Mucosa of stomach (tissue), 1 donor: ENCODE results near the gene SLC19A2.

Experiments used
- H3K27me3 ChIP-seq: one replicate; pipeline ENCODE4 v1.7.0; 2013; ENCODE audit warnings: mild to moderate bottlenecking, low read length; ENCODE audit not compliant: control insufficient read depth, insufficient read depth
- H3K36me3 ChIP-seq: one replicate; pipeline ENCODE4 v1.7.0; 2013; ENCODE audit warnings: low read length; ENCODE audit not compliant: control insufficient read depth, insufficient read depth
- H3K4me1 ChIP-seq: one replicate; pipeline ENCODE4 v1.7.0; 2013; ENCODE audit warnings: mild to moderate bottlenecking, low read length; ENCODE audit not compliant: control insufficient read depth, insufficient read depth
- H3K4me3 ChIP-seq: one replicate; pipeline ENCODE4 v1.7.0; 2013; ENCODE audit warnings: low read length
- H3K9ac ChIP-seq: one replicate; pipeline ENCODE4 v1.7.0; 2013; ENCODE audit warnings: mild to moderate bottlenecking, low read length, moderate library complexity
- H3K9me3 ChIP-seq: one replicate; pipeline ENCODE4 v1.7.0; 2013; ENCODE audit warnings: mild to moderate bottlenecking, low read length, moderate library complexity; ENCODE audit not compliant: control insufficient read depth
- donor health status: Pancreatic carcinoma.

SLC19A2 gene

DNA sequence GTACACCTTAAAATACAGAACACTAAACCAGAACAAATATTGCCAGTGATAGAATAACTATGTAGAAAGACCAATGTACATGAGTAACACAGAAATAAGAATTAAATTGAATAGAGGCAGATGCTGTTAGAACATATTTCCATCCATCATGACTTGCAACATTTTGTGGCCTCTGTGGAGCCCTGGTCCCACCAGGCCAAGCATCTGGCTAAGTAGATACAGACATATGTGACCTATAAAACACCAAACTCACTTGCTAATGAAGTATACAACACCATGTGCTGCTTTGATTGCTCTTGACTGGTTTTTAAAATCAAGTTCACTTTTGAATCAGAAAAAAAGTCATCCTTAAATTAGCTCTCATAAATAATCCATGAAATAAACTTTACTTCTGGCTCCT lies 20.5 kb downstream of the SLC19A2 start:
- Histone ChIP-seq H3K9ac (no peak overlapping the region), H3K27me3 (peaks cover 4% of the 10 kb centered on the region), H3K36me3 (no peaks in the 10 kb centered on the region), H3K4me1 (peaks cover 5% of the 10 kb centered on the region), H3K9me3 (no peaks in the 10 kb centered on the region), H3K4me3 (no peak overlapping the region)

DNA sequence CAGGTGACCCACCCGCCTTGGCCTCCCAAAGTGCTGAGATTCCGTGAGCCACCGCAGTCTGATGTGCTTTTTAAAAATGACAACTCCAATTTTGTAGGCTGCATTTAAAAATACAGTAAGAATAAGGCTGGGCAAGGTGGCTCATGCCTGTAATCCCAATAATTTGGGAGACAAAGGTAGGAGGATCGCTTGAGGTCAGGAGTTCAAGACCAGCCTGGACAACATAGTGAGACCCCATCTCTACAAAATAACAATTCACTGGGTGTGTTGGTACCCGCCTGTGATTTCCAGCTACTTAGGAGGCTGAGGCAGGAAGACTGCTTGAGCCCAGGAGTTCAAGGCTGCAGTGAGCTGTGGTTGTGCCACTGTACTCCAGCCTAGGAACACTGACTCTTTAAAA lies 23.4 kb downstream of the SLC19A2 start:
- no peaks in the 10 kb centered on the region for H3K9me3 ChIP-seq
- H3K4me1 ChIP-seq = peaks cover 8% of the 10 kb centered on the region
- H3K4me3 ChIP-seq = no peak overlapping the region
- no peak overlapping the region for H3K9ac ChIP-seq
- no peaks in the 10 kb centered on the region for H3K36me3 ChIP-seq
- peaks cover 7% of the 10 kb centered on the region for H3K27me3 ChIP-seq

DNA sequence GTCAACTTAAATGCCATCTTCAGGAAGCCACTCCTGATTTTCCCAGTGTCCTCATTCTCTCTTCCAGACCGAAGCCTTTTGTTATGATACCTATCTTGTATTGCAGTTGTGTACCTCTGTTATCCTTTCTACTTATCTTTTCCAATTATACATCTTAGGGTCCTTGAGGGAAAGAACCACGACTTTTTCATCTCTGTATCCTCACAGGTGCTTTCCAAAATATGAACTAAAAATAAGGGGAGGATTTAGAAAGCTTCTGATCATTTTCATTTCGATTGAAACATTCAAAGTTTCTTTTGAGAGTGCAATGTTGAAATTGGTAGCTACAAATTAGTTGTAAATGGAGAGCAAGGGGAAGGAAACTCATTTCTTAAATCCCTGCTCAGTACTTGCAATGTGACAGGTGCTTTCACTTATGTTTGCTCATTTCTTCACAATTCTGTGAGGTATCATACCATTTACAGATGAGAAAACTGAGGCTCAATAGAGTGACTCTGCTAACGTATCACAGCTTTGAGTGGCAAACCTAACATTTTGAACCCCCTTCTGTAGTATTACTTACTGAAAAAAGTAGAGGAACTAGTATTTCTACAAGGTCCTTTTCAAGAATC lies 24.2 kb downstream of the SLC19A2 start:
- Histone ChIP-seq H3K4me3 (no peak overlapping the region), H3K4me1 (peaks cover 8% of the 10 kb centered on the region), H3K36me3 (no peaks in the 10 kb centered on the region), H3K9ac (no peak overlapping the region), H3K9me3 (no peaks in the 10 kb centered on the region), H3K27me3 (peaks cover 7% of the 10 kb centered on the region)

DNA sequence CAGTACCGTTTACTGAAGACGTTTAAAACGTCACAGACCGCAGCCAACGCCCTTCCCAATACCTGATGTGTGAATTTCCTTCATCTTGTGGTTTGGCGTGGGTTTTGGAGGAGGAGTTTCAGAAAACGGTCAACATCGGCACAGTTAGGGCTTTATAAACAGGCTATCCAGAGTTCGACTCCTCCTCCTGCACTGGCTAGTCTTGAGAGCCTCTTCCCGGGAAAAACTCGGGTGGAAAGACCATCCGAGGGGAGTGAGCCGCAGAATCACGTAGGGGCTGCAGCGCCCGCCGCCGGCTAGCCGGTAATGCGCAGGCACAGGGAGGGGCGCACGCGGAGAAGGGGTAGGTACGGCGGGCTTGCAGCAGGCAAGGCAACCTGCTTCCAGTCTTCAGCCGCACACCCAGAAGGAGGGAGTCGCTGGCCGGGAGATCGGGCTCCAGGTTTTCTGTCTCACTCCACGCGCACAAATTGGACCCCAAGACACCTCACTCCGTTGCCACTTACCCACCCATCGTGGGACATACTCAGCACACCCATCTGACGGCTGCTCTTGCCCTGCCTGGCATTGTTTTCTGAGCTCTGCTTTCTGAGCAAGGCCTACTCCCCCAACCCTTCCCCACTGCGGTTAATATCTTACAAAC lies 25.4 kb downstream of the SLC19A2 start:
- H3K9me3 ChIP-seq = no peaks in the 10 kb centered on the region
- peak overlapping the region; percentile 32 for H3K9ac ChIP-seq
- H3K4me1 ChIP-seq = peaks cover 8% of the 10 kb centered on the region
- no peaks in the 10 kb centered on the region for H3K36me3 ChIP-seq
- peak overlapping the region; percentile 40 for H3K4me3 ChIP-seq
- H3K27me3 ChIP-seq = peaks cover 7% of the 10 kb centered on the region

DNA sequence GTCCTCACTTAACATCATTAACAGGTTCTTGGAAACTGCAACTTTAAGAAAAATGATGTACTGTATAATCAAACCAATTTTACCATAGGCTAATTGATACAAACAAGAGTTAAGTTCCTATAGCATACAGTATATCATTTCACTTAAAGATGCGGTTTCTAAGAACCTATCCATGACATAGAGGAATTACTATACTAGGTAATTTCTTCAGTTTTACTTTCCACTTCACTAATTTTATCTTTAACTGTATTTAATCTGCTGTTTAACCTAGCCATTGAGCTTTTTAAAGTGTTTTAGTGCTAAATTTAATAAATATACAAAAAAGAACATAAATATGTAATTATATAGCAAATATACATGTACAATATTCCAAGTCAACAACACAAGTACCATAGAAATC lies 28.3 kb downstream of the SLC19A2 start:
- Histone ChIP-seq H3K4me1 (peaks cover 8% of the 10 kb centered on the region), H3K27me3 (peaks cover 7% of the 10 kb centered on the region), H3K9me3 (no peaks in the 10 kb centered on the region), H3K36me3 (no peaks in the 10 kb centered on the region), H3K9ac (no peak overlapping the region), H3K4me3 (no peak overlapping the region)

DNA sequence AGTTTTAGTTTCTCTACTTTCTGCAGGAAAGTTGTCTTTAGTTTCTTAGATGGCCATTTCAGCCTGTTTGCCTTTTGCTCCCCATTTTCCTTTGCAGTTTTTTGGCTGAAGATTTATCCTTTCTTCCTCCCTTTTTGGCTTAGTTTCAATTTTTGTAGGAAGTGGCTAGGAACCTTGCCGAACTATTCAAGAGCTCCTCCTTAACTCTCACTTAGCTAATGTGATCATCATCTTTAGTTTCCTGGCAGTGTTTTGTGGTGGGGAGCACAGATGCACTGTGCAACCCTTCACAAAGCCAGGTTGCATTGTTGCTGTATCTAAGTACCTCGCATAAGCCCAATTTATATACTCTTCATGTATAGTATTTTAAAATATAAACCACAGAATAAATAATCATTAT lies 29.7 kb downstream of the SLC19A2 start:
- H3K9me3 ChIP-seq = no peaks in the 10 kb centered on the region
- H3K27me3 ChIP-seq = peaks cover 7% of the 10 kb centered on the region
- no peaks in the 10 kb centered on the region for H3K36me3 ChIP-seq
- H3K9ac ChIP-seq = no peak overlapping the region
- peaks cover 12% of the 10 kb centered on the region for H3K4me1 ChIP-seq
- H3K4me3 ChIP-seq = no peak overlapping the region

DNA sequence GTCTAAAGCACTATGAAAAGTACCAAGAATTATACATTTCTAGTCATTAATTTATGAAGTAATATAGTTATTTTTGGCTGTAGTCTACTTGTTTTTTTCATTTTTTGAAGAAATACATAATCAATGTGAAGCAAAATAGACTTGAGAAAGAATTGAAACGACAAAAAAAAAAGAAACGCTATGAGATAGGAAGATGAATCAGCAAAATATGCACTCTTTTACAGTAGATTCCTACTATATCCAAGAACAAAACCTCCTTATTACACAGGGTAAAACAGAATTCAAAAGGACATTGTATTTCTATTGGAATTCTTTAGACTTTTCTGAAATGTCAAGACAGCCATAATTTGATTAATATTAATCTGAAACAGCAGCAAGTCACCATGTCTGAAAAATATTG lies 32.8 kb downstream of the SLC19A2 start:
- no peaks in the 10 kb centered on the region for H3K36me3 ChIP-seq
- H3K4me3 ChIP-seq = no peak overlapping the region
- H3K9ac ChIP-seq = no peak overlapping the region
- no peaks in the 10 kb centered on the region for H3K9me3 ChIP-seq
- no peaks in the 10 kb centered on the region for H3K27me3 ChIP-seq
- peaks cover 10% of the 10 kb centered on the region for H3K4me1 ChIP-seq

DNA sequence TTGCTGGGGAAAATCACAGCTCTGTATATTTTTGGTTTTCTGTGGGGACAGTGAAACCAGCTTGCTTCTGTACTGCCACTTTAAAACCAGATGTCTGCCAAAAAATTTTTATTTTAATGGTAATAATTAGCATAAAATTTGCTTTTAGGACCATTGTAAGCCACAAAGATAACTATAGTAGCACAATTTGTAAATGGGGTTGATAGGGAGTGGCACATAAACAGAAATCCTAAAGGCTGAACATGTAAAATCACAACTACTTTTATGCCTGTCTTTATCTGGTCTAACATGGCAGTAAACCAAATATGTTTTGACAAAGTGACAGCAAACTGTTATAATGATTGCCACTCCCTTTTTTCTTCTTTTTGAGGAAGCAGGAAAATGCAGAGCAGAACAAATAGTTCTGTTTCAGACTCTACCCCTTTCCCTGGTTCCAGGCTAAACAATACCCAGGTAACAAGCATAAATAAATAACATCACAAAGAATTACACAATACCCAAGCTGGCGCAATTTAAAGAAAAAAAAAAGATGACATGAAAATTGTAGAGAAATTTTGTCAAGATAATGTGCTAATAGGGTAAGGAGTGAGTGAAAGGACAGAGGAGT lies 34.4 kb downstream of the SLC19A2 start:
- H3K36me3 ChIP-seq = no peaks in the 10 kb centered on the region
- H3K27me3 ChIP-seq = no peaks in the 10 kb centered on the region
- peaks cover 10% of the 10 kb centered on the region for H3K4me1 ChIP-seq

DNA sequence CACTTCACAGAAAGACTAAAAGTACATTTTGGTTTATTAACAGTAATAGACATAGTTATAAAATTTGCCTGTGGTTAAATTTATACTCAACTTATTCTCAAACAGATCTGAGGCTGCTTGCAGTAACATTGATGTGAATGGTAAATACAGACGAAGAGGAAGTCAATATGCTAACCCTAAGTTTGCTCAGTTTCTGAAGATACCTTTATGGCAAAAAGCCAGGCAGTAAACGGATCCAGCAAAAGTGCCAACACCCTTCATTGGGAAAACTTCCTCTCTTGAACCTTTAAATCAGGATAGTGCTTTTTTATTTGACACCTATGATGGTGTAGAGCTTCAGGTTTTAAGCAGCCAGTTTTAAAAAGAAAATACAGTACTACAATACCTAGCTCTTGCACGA lies 41.8 kb downstream of the SLC19A2 start:
- Histone ChIP-seq H3K27me3 (peaks cover 6% of the 10 kb centered on the region), H3K9ac (no peak overlapping the region), H3K9me3 (no peaks in the 10 kb centered on the region), H3K4me3 (no peak overlapping the region), H3K4me1 (peaks cover 3% of the 10 kb centered on the region), H3K36me3 (no peaks in the 10 kb centered on the region)

More for the DNA sequence above, 34.4 kb downstream of the SLC19A2 start:
- H3K9ac ChIP-seq = no peak overlapping the region
- H3K4me3 ChIP-seq = no peak overlapping the region
- H3K9me3 ChIP-seq = no peaks in the 10 kb centered on the region

DNA sequence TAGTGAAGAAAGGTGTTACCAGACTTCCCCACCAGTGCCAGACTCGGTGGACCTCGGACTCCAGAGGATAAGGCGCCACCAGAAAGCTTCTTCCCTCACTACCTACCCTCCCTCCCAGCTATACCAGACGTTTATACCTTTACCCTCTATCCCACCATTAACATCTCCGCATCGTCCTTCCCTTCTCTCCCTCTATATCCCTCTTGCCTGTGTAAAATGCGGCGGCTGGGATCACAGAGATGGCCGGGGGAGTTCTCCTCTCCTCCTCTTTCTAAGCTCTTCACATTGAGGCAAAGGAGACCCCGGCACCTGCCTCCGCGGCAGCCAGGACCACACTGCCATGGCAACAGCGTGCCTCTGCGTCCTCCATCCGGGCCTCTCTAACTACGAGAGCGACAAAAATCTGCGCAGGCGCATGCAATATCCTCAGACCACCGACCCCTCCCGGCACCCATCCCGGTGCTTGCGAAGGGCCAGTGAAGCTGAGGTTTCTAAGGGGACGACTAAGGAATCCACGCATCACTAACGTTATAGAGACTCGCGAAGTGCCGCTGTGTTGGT lies 58.6 kb downstream of the SLC19A2 start, which contains the start of gene CCDC181:
TSS of gene CCDC181 (minus strand) at position 394 of the 561 bp plus-strand sequence. CDS start 2,547 bp downstream, outside the sequence.
- peak within 1 kb of the TSS; percentile 33 for H3K4me3 ChIP-seq
- H3K9ac ChIP-seq = no peak within 1 kb of the TSS
- H3K4me1 ChIP-seq = peaks cover 6% of the 10 kb centered on the region
- no peaks in the 10 kb centered on the region for H3K9me3 ChIP-seq
- H3K27me3 ChIP-seq = peaks cover 15% of the 10 kb centered on the region
- no peaks in the 10 kb centered on the region for H3K36me3 ChIP-seq

DNA sequence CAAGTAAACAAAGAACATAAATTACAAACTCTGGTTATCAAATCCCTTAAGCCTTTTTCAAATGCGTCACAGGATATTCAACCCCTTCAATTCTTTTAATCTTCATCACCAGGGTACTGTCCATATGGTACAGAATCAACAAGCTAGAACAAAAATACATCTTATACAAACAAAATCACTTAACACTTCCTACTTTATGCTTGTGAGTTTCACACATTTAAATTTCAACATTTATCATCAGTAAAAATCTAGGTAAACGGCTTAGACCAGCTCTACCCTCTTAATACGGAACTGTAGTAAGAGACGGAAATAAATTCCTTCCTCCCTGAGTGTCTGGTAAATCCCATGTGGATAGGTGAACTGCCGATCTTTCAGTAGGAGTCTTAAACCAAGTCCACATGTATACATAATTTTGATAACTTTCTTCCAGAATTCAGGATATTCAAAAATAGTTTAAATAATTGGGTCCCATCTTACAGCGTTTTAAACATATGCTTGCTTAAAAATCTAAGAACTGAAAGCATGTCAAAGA lies 59.5 kb downstream of the SLC19A2 start:
- Histone ChIP-seq H3K36me3 (no peaks in the 10 kb centered on the region), H3K4me1 (peaks cover 6% of the 10 kb centered on the region), H3K9me3 (no peaks in the 10 kb centered on the region), H3K27me3 (peaks cover 15% of the 10 kb centered on the region), H3K4me3 (no peak overlapping the region), H3K9ac (no peak overlapping the region)

DNA sequence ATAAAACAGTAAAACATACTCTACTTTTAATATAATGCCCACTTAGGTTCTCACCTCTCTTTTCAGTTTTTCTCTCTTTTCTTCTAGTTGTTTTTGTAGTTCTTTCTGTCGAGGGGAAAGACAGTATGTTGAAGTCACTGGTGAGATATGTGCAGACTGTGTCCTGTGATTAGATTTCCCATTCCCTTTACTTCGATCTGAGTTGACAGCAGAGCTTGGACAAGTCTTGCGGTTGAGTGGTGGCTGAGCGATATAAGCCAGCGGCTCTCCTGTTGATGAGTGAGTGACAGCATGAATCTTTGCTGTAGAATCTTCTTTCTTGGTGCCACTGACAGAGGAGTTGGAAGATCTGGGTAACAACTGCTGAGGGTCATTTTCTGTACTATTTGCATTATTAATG lies 64.4 kb downstream of the SLC19A2 start:
- no peaks in the 10 kb centered on the region for H3K4me1 ChIP-seq
- no peaks in the 10 kb centered on the region for H3K9me3 ChIP-seq
- no peak overlapping the region for H3K9ac ChIP-seq
- no peaks in the 10 kb centered on the region for H3K36me3 ChIP-seq
- no peaks in the 10 kb centered on the region for H3K27me3 ChIP-seq
- H3K4me3 ChIP-seq = no peak overlapping the region
